Esophagus mucosa (tissue), 1 donor: ENCODE measurements around the gene ITPRIP. TPM values are rescaled to one million over a fixed set of nuclear protein-coding genes. Genes with fewer than 3 reads are reported as not detected.
A peak's percentile ranks its signal among the peaks of the same experiment; 100 is the strongest.

Experiments used
- ATAC-seq: fragments of 200-7000 bp; cut with Tn5 transposase; one replicate; pipeline ENCODE4 v1.9.1; 2020
- total RNA-seq: library from RNA; stranded (reverse); gene quantifications from one replicate; pipeline ENCODE4 v1.2.4, GENCODE V29; 2023
- donor health status: DM: yes; HTN: yes; CAD: no.

Gene ITPRIP
- total RNA-seq, 1 donor from 2014 or later, result 74.4 TPM

DNA sequence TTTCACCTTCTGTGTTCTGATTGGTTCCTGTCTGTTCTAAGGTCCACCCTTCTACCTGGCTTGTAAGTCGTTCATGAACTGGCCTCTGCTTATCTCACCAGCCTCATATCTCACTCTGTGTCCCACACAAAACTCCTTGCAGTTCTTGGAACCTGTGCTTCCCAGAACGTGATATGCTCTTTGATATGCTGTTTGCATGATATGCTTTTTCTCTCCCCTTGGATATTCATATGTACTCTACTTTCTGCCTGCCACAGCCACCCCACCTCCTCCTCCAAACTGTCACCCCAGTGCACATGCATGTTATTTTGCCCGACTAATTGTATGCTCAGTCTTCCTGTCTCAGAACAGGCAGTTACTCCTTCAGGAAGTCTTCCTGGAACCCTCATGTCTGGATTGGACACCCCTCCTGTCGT is 1.9 kb upstream of the ITPRIP start:
- no peak for ATAC-seq

DNA sequence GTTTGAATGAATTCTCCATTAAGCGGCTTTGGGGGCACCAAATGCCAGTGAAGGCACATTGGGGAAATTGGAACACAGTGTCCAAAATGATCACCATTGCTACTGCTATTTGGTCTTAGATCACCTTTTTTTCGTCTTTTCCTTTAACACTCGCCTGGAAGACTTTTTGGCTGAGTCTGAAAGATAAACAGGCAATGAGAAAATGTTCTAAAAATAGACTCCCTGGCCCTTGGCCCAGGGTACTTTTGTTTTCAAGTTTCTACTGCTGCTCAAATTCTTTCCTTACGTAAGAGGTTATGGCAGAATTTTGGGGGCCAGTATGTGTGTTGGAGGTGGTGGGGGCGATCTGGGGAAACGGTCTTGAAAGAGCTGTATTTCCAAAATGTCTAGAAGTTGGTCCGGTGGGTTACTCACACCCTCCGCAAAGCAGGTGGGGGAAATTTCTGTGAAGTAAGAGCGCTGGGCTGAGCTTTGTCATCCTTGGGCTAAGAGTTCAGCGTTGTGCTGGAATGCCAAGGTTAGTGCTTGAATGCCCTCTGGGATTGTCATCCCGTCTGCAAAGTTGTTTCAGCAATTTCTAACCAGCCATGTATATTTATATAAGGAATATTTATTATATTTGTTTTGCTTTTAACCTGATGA is 1.3 kb upstream of the ITPRIP start:
- ATAC-seq, result no peak

DNA sequence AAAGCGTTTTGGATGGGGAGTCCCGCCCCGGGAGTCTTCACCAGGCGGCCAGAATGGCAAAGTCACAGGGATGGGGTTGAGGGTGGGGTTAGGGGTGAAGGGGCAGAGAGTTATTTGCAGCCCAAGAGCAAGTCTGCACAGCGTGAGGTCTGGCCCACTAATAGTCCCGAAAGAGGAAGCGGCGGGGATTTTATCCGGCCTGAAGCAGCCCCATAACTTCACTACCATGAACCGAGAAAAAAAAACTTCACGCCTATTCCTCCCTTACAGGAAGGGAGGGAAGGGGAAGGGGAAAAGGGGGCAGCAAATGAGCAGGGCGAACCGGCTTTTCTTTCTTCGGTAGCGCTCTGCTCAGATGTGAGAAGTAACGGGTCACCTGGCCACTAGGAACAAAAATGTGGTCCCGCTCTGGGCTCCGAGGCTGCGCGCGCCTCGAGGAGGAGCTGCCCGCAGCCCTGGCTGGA is 712 bp downstream of the ITPRIP start:
- peak; percentile 5 for ATAC-seq

GRCh38 chr10:104336821-104337467 is 1.3 kb downstream of the ITPRIP start:
- ATAC-seq, result no peak

DNA sequence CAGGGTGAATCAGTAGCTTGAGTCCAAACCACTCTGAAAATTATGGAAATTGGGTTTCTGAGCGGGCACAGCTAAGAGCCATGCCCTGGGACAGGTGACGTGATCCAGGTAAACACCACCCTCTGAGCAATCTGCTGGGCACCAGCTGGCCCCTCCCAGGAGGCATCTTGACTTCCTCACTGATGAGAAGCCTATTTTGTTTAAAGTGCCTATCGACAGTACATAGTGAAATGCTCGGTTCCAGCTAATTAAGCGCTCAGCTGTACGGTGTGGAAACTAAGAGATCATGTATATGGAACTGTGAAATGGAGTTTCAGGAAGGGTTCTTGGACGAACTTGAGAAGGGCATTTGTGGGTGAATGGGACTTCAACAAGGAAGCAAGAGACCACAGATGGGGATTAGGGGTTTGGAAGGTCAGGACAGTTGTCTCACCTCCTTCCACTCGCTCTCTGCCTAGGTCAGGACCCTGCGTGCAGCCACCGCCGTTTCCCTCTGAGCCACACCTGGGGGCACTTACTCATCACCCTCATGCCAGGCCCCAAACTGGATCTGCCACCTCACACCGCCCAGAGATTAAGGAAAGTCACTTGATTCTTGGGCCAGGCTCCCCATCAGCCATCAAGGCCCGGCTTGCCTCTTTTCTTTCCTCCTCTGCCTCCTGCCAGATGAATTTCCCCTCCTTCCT is 3.2 kb downstream of the ITPRIP start:
- peak; percentile 60 for ATAC-seq

DNA sequence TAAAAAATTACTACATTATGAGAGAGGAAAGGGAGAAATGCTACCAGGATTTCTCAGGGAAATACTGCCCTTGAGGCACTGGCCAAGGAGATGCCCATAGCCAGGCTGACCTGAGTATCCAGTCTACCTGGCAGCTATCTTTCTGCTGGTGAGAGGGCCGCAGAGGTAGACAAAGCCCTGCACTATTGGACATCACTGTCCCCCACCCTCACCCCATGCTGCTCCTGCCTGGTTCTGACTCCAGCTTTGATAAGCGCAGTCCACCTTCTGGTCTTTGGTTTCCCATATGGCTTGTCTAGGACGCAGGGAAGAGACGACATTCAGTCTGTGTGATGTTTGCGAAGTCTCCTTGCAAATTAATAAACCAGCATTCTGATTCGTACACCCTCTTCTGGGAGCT is 3.7 kb downstream of the ITPRIP start:
- no peak for ATAC-seq

DNA sequence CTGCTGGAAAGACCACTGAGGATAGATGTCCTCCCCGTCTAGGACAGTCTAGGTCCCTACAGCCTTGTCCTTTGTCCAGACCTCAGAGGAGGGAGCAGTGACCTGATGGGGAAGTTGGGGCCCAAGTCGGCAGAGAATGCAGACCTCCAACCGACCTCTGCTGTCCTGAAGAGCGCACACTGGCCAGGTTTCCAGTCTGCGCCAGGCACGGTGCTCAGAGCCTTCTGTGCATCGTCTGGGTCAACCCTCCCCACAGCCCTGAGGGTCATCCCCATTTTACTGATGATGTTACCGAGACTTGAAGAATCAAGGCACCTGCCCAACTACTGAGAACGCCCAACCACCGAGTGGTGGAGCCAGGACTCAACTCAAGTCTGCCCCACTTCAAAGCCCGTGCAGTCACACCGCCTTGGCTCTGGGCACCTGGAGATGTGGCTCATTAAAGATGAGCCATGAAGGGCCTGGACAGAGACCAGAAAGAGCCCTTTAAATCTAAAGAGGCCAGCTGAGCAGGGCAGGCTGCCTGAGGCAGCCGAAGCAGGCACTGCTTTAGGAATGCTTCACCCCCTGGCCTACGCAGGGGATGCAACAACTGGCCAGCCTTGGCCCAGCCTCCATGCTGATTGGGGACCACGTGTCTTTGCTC is 4.4 kb downstream of the ITPRIP start:
- no peak for ATAC-seq

DNA sequence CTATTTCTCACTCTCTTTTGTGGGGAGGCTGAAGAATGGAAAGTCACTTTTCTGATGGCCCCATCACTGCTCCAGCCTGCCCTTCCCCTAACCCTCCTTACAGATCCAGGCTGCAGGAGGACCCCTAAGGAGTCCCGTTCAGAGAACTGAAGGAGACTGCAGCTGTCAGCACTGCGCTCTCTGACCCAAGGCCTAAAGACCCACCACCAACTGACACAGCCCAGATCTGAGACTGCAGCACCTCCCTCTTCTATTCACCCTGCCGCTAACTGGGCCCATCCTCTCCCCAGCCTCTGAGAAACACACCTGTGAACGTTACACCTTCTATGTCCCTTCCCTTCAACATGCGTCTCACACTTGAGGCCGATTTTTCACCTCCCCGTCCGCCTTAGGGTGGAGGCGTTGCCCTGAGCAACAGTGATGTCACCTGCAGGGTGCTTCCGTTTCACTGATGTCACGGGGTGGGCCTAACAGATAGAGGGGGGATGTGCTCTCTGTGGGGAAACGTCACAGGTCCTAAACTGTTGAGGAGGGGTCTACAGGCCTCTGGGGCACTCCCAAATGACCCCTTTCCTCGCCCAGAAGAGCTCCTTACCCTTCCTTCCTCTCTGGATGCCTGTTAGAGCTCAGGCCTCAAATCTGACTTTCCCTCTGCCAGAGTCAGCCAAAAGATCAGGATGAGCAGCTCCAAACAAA is 5.1 kb downstream of the ITPRIP start:
- no peak for ATAC-seq

DNA sequence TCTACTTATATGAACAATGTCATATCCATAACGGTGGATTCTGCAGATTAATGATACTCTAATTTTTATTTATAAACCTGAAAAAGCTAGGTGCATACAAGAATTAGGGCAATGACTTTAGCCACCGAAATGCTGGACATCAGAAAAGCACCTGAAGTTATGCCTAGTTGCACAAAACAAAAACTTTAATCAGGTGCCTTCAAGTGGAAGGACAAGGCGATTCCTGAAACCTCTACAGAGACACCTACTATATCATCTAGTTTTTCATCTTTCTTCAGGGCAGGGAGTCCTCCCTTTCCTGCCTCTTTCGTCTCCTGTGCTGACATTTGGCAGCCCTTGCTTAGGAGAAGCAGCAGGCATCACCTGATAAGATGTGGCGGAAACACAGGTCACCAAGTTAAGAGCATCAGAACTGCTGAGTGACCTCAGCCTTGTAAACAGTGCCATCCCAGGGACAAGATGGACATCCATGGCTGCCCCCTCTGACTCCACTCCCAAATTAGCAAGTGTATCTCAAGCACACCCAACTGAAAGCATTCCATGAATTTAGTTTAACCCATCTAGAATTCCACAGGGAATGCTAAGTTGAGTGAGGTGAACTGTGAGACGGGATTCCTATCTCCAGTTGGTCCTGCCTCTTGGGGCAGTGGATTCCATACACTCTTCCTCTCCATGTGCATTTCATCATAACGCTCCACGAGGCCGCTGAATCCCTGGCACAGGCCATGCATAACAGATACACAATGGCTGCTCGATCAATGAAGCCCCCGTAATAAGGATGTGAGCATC is 5.8 kb downstream of the ITPRIP start:
- ATAC-seq, result no peak

DNA sequence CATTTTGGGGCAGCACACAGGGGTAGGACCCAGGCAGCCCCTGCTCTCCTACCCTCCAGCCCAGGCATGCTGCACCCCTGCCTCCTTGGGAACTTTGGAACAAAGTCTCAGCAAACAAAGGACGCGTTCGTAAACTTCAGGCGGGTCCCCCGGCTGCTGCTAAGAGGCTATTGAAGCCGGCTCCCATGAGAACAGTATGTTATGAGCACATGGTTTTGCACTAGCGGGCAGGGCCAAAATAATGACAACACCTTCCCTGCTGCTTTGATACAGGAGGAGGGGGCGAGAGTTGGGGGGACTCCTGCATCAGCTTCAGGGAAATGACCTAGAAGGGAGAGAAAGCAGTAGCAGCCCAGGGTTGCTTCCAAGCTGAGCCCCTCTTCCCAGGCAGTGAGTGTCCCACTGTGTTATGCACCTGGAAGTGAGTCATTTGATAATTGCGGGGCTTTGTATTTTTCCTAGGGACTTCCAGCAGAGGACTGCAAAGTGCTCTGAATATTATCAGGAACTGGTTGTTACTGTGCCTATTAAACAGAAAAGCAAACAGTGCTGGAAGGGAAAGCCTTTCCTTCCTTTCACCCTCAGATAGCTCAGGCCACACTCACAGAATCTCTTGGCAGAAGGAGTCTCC is 6.9 kb downstream of the ITPRIP start:
- no peak for ATAC-seq

GRCh38 chr10:104330168-104331110 is 7.8 kb downstream of the ITPRIP start:
- peak; percentile 35 for ATAC-seq

- ATAC-seq, result peak; percentile 4
Measured at GRCh38 chr10:104329735-104330134, 8.5 kb downstream of the ITPRIP start.

GRCh38 chr10:104328896-104329710 is 9.2 kb downstream of the ITPRIP start:
- peak; percentile 78 for ATAC-seq

- ATAC-seq, result no peak
Measured at GRCh38 chr10:104328646-104328895, 9.7 kb downstream of the ITPRIP start.

DNA sequence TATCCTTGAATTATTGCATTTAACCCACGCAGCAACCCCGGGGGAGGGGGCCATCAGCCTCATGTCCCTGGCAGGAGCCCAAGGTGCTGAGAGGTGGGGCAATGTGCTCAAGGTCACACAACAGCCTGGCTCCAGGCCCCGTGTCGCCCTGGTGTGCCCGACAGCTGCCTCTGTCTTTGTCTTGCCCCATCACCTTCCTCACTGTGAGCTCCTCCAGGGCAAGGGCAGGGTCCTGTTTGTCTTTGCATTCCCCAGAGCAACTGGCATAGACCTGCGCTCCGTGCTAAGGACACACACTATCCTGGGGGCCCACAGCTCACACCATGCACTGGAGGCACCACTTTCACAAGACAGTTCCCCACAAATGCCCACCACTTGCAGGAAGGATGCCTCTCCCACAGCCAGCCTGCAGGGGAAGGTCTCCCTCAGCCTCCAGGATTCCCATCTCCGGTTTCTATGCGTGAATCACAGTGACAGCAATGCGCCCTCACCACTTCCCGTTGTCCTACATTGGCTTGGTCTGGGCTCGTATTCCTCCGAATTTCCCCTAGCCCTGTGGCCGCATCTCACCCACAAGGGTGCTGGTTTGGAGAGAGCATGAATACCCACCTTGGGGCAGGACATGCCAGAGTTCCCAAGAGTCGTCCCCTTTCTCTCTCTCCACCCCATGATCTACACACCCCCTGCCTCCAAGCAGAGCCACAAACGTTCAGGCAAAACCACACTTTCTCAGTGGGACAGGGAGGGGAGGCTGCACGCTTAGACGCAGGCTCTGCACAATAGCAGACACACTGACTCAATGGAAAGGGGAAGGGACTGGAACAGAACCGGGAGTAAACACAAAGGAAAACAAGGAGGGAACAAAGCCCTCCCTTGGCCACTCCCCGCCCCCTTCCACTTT is 10.3 kb downstream of the ITPRIP start:
- ATAC-seq, result peak; percentile 0

DNA sequence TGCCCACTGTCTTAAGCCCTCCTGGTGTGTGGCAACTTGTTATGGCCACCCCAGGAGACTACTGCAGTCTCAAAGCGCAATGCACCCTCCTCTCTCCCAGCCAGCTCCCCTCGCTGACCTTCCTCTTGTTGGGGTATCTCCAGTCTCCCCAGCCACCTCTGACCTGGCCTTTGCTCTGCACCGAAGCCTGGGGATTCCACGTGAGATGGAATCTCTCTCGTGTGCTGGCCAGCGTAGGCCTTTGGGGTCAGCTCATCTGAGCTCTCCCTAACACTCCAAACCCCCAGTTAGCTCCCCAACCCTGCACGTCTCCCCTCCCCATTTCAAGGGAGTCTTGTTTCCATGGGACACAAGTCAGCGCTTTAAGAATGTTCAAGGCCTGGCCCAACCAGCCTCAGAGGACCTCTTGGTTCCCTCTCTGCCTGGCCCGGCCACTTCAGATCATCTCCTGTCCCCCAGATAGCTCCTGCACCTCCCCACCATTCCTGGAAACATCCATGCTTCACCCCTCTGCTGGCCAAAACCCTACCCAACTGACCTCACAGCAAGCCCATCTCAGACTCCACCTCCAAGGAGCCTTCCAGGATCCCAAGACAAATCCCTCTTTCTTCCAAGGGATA is 11.2 kb downstream of the ITPRIP start:
- no peak for ATAC-seq

- ATAC-seq, result no peak
Measured at GRCh38 chr10:104325436-104326435, 12.5 kb downstream of the ITPRIP start.
